Stimulated activated CD4-positive, alpha-beta T cell treated with anti-CD3 and anti-CD28 coated beads, Interleukin-15, amount 100 ng/mL, for 24 hours (primary cell): ENCODE data around the gene ZNF654.
"Not testable (repeated sequence)": the region's sequence is repeated elsewhere in the genome, so short reads cannot be mapped to it uniquely, and the experiment has no call there.

Experiments used
- DNase-seq: peaks from one replicate; pipeline ENCODE4 v3.0.0-alpha.2; 2020

Gene ZNF654

DNA sequence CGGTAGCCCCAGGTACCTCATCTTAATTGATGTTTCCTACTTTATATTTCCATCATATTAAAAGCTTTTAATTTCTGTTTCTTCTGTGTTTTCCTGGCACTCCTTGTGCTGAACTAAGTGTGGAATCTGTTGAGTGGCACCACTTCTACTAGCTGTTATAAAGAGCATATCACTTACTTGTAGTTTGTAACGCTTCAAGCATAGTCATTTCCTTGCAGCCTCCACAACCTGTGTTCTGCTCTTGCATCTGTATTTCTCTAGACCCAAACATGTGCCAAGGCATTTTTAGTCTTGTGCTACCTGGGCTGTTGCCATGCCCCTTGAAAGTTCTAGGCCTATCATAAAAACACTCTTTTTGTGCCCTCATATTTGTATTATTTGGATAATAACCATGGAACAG, 16.0 kb downstream of the ZNF654 start:
- no peak for DNase-seq

DNA sequence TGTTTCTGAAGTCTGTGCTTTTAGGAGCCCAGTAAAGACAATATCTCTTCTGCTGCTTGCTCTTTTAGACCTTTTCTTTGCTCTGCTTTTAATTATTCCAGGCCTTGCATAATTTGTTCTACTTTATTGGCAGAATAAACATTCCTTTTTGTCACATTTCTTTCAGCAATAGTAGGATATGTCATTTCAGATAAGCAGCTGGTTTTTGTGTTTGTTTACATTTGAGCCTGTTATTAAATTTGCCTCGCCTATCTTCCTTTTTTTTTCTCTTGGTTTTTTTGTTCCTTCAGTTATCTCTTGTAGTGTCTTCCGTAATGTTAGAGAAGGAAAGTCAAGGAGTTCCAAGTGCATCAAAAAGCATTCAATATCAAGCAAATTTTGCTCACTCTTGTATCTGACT, 16.4 kb downstream of the ZNF654 start:
- DNase-seq: no peak

DNA sequence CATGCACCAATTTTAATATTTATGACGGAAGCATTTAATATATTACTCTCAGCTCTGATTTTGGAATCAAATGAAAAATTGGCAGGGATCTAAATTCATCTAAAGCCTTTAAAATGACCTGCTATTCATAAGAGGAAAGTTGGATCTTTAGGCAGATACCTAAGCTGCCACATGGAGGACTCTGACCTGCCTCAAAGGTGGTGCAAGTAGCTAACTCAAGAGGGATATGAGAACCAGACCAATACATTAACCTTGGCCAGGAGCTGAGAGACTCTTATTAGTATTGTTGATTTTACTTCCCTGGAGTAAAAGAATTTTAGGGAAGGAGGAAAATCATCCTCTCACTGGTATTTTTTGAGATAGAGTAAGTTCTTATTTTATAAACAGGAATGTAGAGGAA, 17.7 kb downstream of the ZNF654 start:
- no peak for DNase-seq

DNA sequence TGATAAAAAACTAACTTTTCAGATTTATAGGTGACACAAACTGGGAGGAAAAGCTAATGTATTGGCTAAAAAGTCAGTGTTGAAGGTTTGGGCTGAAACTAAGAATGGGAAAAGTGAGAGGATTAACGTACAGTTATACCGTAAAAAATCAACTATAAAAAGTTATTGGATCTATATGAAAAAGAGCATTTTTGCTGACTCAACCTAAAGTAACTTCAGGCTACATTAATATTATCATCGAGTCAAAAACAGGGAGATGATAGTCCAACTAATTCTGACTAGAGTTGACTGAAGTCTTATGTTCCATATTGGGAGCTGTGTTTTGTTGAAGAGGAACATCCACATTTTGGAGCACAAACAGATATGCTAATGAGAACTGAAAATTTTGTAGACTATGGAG, 19.9 kb downstream of the ZNF654 start:
- DNase-seq: no peak

- DNase-seq: no peak
Observed at GRCh38 chr3:88082854-88083253, 23.8 kb downstream of the ZNF654 start.

GRCh38 chr3:88084097-88084501, 25.0 kb downstream of the ZNF654 start:
- DNase-seq: no peak

- no peak for DNase-seq
Observed at GRCh38 chr3:88090681-88091080, 31.6 kb downstream of the ZNF654 start.

DNA sequence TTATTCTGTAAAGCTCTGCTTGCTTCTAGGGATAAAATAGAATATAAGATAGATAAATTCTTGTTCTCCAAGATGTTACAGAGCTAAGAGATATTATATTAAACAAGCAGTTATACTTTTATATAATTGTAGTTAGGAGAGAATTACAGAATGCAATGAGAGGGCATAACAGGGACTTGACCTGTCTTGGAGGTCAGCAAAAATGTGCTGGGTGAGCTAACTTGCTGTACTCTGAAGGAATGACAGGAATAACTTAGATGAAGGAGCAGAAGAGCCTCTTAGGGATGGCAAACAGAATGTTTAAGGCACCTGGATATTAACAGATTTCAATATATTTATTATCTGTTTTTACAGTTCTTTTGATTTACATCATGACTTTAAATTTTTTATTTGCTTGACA, 33.2 kb downstream of the ZNF654 start:
- DNase-seq: no peak

GRCh38 chr3:88093266-88093665, 34.2 kb downstream of the ZNF654 start:
- no peak for DNase-seq

GRCh38 chr3:88101142-88101541, 42.1 kb downstream of the ZNF654 start:
- no peak for DNase-seq

DNA sequence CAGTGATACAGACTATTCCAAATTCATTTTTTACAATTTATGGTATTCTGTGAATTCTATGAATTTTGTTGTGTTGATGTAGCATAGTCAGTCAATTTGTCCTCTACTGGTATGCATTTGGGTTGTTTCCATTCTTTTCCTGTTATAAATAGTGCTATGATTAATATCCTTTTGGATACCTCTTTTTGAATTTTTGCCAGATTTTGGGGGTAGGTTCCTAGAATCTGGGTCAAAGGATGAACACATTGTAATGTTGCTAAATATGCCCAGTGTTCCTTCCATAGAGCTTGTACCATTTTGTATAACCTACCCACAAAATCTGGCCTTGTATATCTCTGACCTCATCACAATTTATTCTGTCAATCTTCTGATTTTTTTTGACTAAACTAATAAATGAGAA, 46.3 kb downstream of the ZNF654 start:
- no peak for DNase-seq

- DNase-seq: no peak
Observed at GRCh38 chr3:88112289-88112688, 53.2 kb downstream of the ZNF654 start.

DNA sequence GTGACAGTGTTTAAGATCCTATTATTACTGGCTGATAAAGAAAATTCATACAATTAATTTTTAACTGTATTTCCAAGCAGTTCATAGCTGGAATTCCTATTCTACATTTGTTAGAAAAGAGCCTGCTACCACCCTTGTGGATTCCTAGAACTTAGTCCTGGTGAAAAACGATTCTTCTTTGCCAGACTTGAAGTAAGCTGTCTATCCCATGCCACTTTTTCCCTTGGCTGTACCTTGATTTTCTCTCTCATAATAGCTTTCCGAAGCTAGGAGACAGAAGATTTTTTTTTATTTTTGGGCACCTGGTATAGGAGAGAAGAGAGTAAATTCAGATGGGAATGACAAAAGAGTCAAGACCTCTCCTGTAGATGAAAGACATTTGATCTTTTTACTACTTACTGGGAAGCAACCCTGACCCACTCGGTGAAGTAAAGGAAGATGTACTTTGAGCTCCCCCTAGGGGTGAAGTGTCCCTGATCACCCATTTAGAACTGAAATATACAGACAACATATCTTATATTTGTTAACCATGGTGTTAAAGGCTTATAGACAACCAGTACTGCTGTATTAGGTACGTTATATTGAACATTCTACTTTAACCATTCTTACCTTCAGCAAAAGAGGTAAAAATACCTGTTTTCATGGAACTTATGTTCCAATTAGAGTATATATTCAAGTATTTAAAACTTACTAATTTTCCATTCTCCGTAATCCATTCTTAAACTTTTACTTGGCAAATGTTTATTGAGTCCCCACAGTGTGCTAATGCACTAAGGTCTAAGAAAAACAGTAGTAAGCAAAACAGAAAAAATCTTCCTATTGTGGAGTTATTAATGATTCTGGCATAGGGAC, 54.5 kb downstream of the ZNF654 start:
- peak; percentile 58 for DNase-seq

DNA sequence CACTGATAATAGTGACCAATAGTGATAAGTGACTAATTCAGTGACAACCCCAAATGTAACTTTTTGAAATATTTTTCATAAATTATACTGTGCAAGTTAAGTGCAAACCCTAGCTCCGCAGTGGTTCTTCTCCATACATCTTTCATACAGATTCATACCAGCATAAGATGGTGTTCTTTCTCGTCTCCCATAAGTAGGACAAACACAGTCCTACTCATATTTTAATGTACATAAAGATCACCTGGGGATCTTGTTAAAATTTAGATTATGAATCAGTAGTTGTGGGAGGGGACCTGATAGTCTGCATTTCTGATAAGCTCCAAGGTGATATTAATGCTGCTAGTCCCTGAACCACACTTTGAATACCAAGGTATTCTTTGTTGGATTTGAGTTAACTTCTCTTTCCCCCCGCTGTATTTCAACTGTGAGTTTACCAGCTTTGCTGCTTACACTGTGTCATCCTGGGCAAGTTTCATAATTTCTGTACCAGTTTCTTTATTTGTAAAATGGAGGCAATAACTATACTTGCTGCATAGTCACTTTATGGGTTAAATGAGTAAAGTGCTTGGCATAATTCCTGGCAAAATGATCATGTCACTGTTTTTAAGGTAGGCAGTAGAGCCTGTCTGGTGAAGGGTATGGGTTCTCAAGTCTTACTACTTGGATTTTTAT, 56.0 kb downstream of the ZNF654 start:
- DNase-seq: no peak

- DNase-seq: no peak
Observed at GRCh38 chr3:88117683-88118082, 58.6 kb downstream of the ZNF654 start.

DNA sequence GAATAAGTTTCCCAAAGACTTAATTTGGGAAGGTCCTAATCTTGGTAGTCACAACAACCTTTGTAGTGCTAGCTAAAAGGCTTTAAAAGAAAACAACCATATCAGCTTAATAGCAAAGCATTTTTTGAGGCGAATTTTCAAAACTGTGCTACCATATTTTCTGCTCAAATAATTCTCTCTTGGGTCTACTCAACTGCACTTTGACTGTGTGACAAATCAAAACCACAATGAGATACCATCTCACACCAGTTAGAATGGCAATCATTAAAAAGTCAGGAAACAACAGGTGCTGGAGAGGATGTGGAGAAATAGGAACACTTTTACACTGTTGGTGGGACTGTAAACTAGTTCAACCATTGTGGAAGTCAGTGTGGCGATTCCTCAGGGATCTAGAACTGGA, 59.5 kb downstream of the ZNF654 start:
- not testable (repeated sequence) for DNase-seq

DNA sequence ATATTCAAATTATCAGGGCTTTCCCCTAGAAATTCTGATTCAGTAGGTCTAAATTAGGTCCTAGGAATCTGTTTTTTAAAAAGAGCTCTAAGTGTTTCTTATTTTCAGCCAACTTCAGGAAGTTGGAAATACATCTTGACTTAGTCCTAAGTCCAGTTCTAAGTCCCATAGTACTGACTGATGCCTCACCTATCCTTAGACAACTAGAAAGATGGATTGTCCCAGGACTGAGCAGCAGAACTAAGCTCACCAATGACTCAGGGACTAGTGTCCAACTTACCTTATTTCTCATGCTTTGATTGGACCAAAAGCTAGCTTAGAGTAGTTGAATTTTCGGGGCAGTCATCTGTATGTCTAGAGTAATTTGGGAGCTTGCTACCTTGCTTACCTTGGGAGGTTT, 64.5 kb downstream of the ZNF654 start:
- no peak for DNase-seq

- no peak for DNase-seq
Observed at GRCh38 chr3:88131695-88132094, 72.6 kb downstream of the ZNF654 start.

DNA sequence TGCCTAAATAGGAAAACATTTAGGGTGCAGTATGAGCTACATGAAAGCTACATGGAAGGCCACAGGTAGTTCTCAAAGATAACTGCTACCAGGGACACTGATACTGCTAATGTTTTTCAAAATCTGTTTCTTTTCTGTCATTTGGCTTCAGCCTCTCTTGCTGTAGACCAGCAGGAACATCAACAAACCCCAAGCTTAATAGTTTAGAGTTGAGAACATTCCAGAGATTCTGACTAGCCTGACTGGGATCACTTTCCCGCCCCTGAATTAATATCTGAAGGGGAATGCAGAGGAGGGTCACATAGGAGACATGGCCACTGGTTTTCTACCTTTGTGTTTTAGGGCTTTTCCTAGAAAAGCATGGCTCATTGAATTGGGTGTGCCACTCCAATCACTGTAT, 73.8 kb downstream of the ZNF654 start:
- DNase-seq: no peak

GRCh38 chr3:88133711-88134263, 74.7 kb downstream of the ZNF654 start:
- no peak for DNase-seq

DNA sequence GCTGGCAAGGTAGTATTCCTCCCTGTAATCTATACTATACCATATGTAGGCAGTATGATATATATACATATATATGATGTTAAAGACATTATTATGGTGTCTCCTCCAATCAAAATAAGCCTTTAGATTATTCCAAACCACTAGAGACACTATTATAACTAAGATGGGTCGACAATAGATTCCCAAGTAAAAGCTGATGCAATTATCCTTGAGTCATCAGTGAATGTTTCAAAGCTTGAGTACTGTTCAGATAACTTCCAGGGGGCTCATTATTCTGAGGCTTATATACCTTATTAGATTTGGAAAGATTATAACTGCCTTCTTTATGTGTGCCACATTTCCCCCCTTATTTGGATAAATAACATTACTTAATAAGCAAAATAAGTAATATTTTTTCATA, 78.8 kb downstream of the ZNF654 start:
- no peak for DNase-seq

GRCh38 chr3:88141458-88142083, 82.5 kb downstream of the ZNF654 start:
- DNase-seq: no peak

GRCh38 chr3:88142094-88142624, 83.1 kb downstream of the ZNF654 start:
- no peak for DNase-seq

DNA sequence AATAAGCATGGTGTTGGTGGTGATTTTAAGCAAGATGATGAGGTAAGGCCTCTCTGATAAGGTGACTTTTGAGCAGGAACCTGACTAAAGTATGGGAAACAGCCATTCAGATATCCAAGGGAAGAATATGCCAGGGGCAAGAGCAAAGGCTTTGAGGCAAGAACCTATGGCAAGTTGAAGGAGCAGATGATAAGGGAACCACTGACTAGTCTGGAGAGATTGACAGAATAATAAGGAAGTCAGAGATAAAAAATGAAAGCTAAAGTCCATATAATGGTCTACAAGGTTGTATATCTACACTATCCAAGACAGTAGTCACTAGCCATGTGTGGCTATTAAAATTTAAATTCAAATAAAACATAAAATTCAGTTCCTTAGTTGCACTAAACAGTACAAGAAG, 88.2 kb downstream of the ZNF654 start:
- no peak for DNase-seq
